Stimulated activated CD4-positive, alpha-beta T cell treated with anti-CD3 and anti-CD28 coated beads, Interleukin-1b, Interleukin-23, amount 100 ng/mL, for 48 hours (primary cell): ENCODE results near the gene RUNX2.

Experiments used
- DNase-seq: peaks from one replicate; pipeline ENCODE4 v3.0.0-alpha.2; 2020

Gene RUNX2

GRCh38 chr6:45415788-45416518 is 87.8 kb downstream of the RUNX2 start:
- DNase-seq, result no peak

- no peak for DNase-seq
Observed at GRCh38 chr6:45416700-45417099, 88.6 kb downstream of the RUNX2 start.

- DNase-seq, result no peak
Observed at GRCh38 chr6:45417436-45417835, 89.3 kb downstream of the RUNX2 start.

GRCh38 chr6:45419571-45420082 is 91.5 kb downstream of the RUNX2 start:
- DNase-seq, result peak; percentile 61

- peak; percentile 53 for DNase-seq
Observed at GRCh38 chr6:45420083-45420908, 92.2 kb downstream of the RUNX2 start.

GRCh38 chr6:45420909-45421708 is 93.0 kb downstream of the RUNX2 start:
- DNase-seq, result no peak

- DNase-seq, result peak; percentile 45
Observed at GRCh38 chr6:45421709-45422502, 93.8 kb downstream of the RUNX2 start.

GRCh38 chr6:45422503-45423110 is 94.5 kb downstream of the RUNX2 start:
- DNase-seq, result peak; percentile 59

- DNase-seq, result peak; percentile 24
Observed at GRCh38 chr6:45423111-45423823, 95.1 kb downstream of the RUNX2 start.

- peak; percentile 26 for DNase-seq
Observed at GRCh38 chr6:45423824-45424450, 95.8 kb downstream of the RUNX2 start.

- peak; percentile 23 for DNase-seq
Observed at GRCh38 chr6:45424451-45424861, 96.3 kb downstream of the RUNX2 start.

GRCh38 chr6:45426251-45426650 is 98.1 kb downstream of the RUNX2 start:
- no peak for DNase-seq

GRCh38 chr6:45427726-45428125 is 99.6 kb downstream of the RUNX2 start:
- DNase-seq, result no peak

GRCh38 chr6:45428727-45429126 is 100.6 kb downstream of the RUNX2 start:
- no peak for DNase-seq

- DNase-seq, result no peak
Observed at GRCh38 chr6:45430590-45431202, 102.6 kb downstream of the RUNX2 start.

- no peak for DNase-seq
Observed at GRCh38 chr6:45431317-45432065, 103.4 kb downstream of the RUNX2 start.

- DNase-seq, result no peak
Observed at GRCh38 chr6:45432977-45433376, 104.8 kb downstream of the RUNX2 start.

GRCh38 chr6:45433533-45434380 is 105.6 kb downstream of the RUNX2 start:
- no peak for DNase-seq

- DNase-seq, result no peak
Observed at GRCh38 chr6:45434381-45434700, 106.2 kb downstream of the RUNX2 start.
